Mononuclear cell (primary cell): ENCODE results near the gene MCTP1. TPM values are rescaled to one million over a fixed set of nuclear protein-coding genes. Genes with fewer than 3 reads are reported as not detected.

Experiments
- H3K27me3 ChIP-seq: 2 replicates; pipeline ENCODE4 v1.6.0; 2011; ENCODE audit warnings: low read length, control low read depth; ENCODE audit not compliant: insufficient read depth
- H3K4me1 ChIP-seq: 2 replicates; pipeline ENCODE4 v1.5.1; 2011; ENCODE audit warnings: mild to moderate bottlenecking, low read length, control low read depth; ENCODE audit not compliant: insufficient read depth
- H3K4me3 ChIP-seq: 2 replicates; pipeline ENCODE4 v1.5.1; 2011; ENCODE audit warnings: mild to moderate bottlenecking, low read length, moderate library complexity
- H3K9me3 ChIP-seq: 2 replicates; pipeline ENCODE4 v1.5.1; 2011; ENCODE audit warnings: low read depth, mild to moderate bottlenecking, control low read depth, low read length
- total RNA-seq: library from RNA; depleted of rRNA; stranded (reverse); fragments of >200 nt; gene quantifications from one replicate; pipeline ENCODE4 v1.2.3, GENCODE V29; 2012

Gene MCTP1
- total RNA-seq, 1 donor: 33.6 TPM

DNA sequence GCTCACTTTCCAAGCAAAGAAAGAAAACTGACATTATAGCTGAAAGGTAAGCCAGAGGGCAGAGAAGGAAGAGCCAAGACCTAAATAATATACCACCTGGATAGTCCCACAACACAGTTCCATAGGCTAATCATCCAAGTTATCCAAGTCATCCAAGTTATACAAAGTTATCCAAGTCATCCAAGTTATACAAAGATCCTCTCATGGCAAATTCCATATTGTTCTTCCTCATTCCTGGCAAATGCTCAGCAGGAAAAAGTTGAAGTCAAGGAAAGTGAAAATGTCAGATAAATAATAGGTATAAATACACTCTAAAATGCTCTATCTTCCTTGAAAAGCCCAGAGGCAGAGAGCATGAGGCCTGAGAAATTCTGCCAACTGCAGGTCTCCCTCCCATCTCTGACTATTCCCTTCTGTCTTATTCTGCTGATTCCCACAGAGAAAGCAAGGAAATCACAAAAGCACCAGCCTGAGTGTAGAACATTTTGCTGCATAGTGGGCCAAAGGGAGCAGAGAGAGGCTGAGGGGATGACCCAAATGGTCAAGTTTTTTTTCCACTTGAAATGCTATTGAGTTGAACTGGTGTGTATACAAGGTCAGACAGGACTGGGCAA lies 12.5 kb downstream of the MCTP1 start:
- Histone ChIP-seq H3K9me3 (no peaks in the 10 kb centered on the region), H3K4me3 (no peak overlapping the region), H3K27me3 (no peaks in the 10 kb centered on the region)

GRCh38 chr5:95262933-95263660 lies 21.8 kb downstream of the MCTP1 start:
- H3K4me1 ChIP-seq: peaks cover 12% of the 10 kb centered on the region
- no peak overlapping the region for H3K4me3 ChIP-seq
- H3K9me3 ChIP-seq: no peaks in the 10 kb centered on the region
- no peaks in the 10 kb centered on the region for H3K27me3 ChIP-seq

More for the DNA sequence above, 12.5 kb downstream of the MCTP1 start:
- H3K4me1 ChIP-seq: peaks cover 7% of the 10 kb centered on the region

GRCh38 chr5:95261437-95262175 lies 23.3 kb downstream of the MCTP1 start:
- Histone ChIP-seq H3K4me3 (no peak overlapping the region), H3K27me3 (no peaks in the 10 kb centered on the region), H3K4me1 (peaks cover 12% of the 10 kb centered on the region), H3K9me3 (no peaks in the 10 kb centered on the region)

- Histone ChIP-seq H3K4me1 (peaks cover 4% of the 10 kb centered on the region), H3K9me3 (no peaks in the 10 kb centered on the region), H3K27me3 (no peaks in the 10 kb centered on the region), H3K4me3 (no peak overlapping the region)
Measured at GRCh38 chr5:95256991-95257390, 27.9 kb downstream of the MCTP1 start.

- H3K9me3 ChIP-seq: no peaks in the 10 kb centered on the region
Measured at GRCh38 chr5:95256446-95256845, 28.4 kb downstream of the MCTP1 start.

GRCh38 chr5:95252801-95253200 lies 32.1 kb downstream of the MCTP1 start:
- no peaks in the 10 kb centered on the region for H3K27me3 ChIP-seq
- no peaks in the 10 kb centered on the region for H3K4me1 ChIP-seq
- no peak overlapping the region for H3K4me3 ChIP-seq
- no peaks in the 10 kb centered on the region for H3K9me3 ChIP-seq

More at GRCh38 chr5:95256446-95256845, 28.4 kb downstream of the MCTP1 start:
- Histone ChIP-seq H3K27me3 (no peaks in the 10 kb centered on the region), H3K4me3 (no peak overlapping the region), H3K4me1 (no peaks in the 10 kb centered on the region)

DNA sequence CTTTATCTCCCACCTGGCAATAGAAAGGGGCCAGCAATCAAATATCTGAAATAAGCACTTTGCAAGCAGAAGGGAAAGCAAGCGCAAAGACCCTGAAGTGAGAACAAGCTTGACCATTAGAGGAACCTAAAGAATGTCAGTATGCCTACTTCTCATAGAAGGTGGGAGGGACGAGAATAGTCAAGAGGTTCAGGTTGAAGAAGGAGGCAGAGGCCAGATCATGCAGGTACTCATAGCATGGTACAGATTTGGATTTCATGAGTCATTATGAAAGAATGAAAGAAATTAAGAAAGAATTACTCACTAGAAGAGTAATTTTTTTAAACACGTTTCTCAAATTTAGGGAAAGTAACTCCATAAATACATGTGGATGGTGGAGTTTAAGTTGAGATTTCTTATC lies 33.7 kb downstream of the MCTP1 start:
- no peak overlapping the region for H3K4me3 ChIP-seq
- H3K27me3 ChIP-seq: no peaks in the 10 kb centered on the region
- no peaks in the 10 kb centered on the region for H3K4me1 ChIP-seq
- H3K9me3 ChIP-seq: no peaks in the 10 kb centered on the region

GRCh38 chr5:95244479-95244878 lies 40.4 kb downstream of the MCTP1 start:
- no peaks in the 10 kb centered on the region for H3K9me3 ChIP-seq
- no peaks in the 10 kb centered on the region for H3K27me3 ChIP-seq
- H3K4me3 ChIP-seq: no peak overlapping the region
- H3K4me1 ChIP-seq: no peaks in the 10 kb centered on the region

DNA sequence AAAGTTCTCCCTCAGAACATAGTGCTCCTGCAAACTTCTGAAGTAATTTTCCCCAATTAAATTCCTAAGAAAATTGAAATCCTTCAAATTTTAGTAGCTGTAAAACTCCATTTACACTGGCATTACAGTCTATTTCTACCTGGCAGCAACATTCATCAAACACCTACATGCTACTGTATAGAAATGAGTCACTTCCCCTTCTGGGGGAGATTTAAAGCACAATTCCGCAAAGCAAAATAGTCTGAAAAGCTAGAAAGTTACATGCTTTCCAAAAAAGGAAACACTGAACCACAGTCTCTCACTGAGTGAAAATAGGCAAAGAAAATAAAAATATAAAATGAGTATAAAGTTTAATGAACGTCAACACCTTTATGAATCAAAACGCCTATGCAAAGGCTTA lies 43.3 kb downstream of the MCTP1 start:
- H3K4me1 ChIP-seq: no peaks in the 10 kb centered on the region
- H3K4me3 ChIP-seq: no peak overlapping the region
- H3K9me3 ChIP-seq: no peaks in the 10 kb centered on the region
- H3K27me3 ChIP-seq: no peaks in the 10 kb centered on the region

DNA sequence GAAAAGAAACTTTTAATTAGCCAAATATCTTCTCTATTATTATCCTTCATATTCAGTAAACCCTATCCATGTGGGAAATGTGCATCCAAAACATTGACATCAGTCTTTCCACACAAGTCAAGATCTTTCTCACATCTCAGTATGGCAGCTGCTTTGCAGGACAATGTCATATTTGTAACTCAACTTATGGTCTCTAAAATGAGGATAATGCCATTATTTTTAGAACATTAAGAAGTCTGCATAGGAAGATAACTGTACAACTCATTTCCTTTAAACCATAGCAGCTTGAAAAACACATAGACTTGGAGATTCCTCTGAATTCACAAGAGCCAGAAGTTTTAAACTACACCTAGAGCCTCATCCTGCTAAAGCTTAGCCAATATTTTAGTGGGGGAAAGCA lies 43.7 kb downstream of the MCTP1 start:
- no peaks in the 10 kb centered on the region for H3K27me3 ChIP-seq
- no peaks in the 10 kb centered on the region for H3K4me1 ChIP-seq
- H3K4me3 ChIP-seq: no peak overlapping the region
- no peaks in the 10 kb centered on the region for H3K9me3 ChIP-seq

DNA sequence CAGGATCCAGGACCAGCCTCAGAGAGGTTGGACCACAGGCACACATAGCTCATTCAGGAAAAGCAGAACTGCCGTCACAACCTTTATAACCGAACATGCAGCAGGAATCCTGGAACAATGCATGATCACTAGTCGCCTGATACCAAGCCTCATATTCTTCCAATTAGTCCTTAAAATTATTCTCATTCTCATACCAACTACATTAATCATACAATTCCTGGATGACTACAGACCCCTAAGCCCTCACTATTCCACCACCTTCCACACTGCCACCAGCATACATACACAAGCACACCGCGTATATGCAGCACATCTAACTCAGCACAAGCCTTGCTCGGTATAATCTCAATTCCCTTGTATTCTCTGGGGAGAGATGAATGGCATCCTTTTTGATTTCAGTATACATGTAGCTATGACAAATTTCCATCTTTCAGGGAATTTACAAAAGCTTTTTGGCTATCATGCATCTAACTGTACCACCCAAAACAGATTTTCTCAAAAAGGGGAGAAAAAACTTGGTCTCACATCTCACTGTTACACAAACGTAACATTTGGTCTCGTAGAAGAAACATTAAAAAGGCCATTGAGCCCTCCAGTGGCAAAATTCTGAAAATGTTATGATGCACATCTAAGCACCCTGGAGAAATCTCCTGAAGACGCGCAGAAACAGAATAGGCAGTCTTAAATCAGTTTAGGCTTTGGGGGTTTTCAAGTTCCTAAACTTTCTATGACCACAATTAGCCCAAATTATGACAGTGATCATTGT lies 46.2 kb downstream of the MCTP1 start:
- H3K4me1 ChIP-seq: no peaks in the 10 kb centered on the region
- H3K4me3 ChIP-seq: no peak overlapping the region
- H3K27me3 ChIP-seq: no peaks in the 10 kb centered on the region
- no peaks in the 10 kb centered on the region for H3K9me3 ChIP-seq

DNA sequence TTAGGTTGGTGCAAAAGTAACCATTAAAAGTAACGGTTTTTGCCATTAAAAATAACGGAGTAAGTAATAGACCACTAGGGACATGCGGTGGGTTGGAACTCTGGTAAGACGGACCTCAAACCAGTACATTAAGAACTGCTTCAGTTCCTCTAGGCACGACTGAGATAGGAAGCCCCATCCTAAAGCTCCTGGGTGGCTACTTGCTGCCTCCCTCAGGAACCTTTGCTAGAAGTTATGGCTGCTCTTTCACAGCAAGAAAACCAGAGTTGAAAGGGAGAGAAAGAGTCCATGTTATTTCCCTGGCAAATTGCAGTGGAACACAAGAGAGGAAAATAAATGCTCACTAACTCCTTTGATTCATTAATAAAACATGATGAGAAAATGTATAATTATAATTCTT lies 47.6 kb downstream of the MCTP1 start:
- Histone ChIP-seq H3K4me3 (no peak overlapping the region), H3K9me3 (no peaks in the 10 kb centered on the region), H3K4me1 (no peaks in the 10 kb centered on the region), H3K27me3 (no peaks in the 10 kb centered on the region)

DNA sequence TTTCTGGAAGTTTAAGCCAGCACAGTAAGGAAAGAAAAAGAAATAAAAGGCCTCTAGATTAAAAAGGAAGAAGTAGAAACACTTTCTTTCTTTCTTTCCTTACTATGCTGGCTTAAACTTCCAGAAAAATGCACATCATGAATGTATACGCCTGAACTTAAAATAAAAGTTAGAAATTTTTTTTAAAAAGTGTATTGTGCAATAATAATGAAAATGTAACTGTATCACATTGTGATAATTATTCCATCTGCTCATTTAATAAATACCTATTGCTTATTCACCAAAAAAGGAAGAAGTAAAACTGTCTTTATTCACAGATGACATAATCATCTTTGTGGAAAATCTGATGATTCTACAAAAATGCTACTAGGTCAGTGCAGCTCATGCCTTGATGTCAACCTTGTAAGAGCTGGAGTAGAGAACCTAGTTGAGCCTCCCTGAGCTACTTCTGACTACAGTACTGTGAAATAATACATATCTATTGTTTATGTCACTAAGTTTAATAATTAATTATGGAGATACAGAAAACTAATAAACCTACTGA lies 49.4 kb downstream of the MCTP1 start:
- H3K9me3 ChIP-seq: no peaks in the 10 kb centered on the region
- H3K4me3 ChIP-seq: no peak overlapping the region
- no peaks in the 10 kb centered on the region for H3K27me3 ChIP-seq

GRCh38 chr5:95229646-95230045 lies 55.2 kb downstream of the MCTP1 start:
- H3K27me3 ChIP-seq: no peaks in the 10 kb centered on the region
- H3K4me1 ChIP-seq: no peaks in the 10 kb centered on the region
- H3K9me3 ChIP-seq: no peaks in the 10 kb centered on the region
- H3K4me3 ChIP-seq: no peak overlapping the region

More for the DNA sequence above, 49.4 kb downstream of the MCTP1 start:
- no peaks in the 10 kb centered on the region for H3K4me1 ChIP-seq
